ENCODE data around the gene TMEM87A.

The TMEM87A gene

DNA sequence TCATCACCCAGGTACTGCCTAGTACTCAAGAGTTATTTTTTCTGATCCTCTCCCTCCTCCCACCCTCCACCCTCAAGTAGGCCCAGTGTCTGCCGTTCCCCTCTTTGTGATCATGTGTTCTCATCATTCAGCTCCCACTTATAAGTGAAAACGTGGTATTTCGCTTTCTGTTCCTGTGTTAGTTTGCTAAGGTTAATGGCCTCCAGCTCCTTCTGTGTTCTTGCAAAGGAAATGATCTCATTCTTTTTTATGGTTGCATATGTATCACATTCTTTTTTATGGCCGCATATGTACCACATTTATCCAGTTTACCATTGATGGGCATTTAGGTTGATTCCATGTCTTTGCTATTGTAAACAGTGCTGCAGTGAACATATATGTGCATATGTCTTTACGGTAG lies 8.4 kb downstream of the TMEM87A start:
- Histone ChIP-seq H3K4me3 (ENCODE audit: low read depth in 1 of 2, low read length in 2 of 2) (no peak overlapping the region), H4K20me1 (ENCODE audit: insufficient read depth, low read length) (0 out of 2 replicates have a peak, but pooled peaks cover 5% of the 10 kb centered on the region), H3K36me3 (ENCODE audit: insufficient read depth, low read length) (peaks cover 70% of the 10 kb centered on the region), H3K79me2 (ENCODE audit: insufficient read depth, low read length) (peaks cover 20% of the 10 kb centered on the region), H3K9ac (ENCODE audit: low read depth, low read length) (no peak overlapping the region), H3K27me3 (ENCODE audit: insufficient read depth, low read length, poor library complexity) (no peaks in the 10 kb centered on the region), H3K9me3 (ENCODE audit: insufficient read depth, low read length, severe bottlenecking) (no peaks in the 10 kb centered on the region), H3K4me2 (ENCODE audit: insufficient read depth, low read length) (no peak overlapping the region), H2AFZ (ENCODE audit: low read depth, low read length) (no peak overlapping the region), H3K4me1 (ENCODE audit: insufficient read depth, low read length) (peaks cover 2% of the 10 kb centered on the region; the same call in 1 of the 2 replicates), H3K27ac (ENCODE audit: low read length) (no peak overlapping the region)
- ATAC-seq (ENCODE audit: insufficient read depth, low read depth): no peak
- no peak for DNase-seq
- no peak for TF ChIP-seq EZH2 (IDR thresholded peaks at IDR 0.05; ENCODE audit: borderline replicate concordance, low read depth, low read length, severe bottlenecking)
- TF ChIP-seq, protein P1, sequence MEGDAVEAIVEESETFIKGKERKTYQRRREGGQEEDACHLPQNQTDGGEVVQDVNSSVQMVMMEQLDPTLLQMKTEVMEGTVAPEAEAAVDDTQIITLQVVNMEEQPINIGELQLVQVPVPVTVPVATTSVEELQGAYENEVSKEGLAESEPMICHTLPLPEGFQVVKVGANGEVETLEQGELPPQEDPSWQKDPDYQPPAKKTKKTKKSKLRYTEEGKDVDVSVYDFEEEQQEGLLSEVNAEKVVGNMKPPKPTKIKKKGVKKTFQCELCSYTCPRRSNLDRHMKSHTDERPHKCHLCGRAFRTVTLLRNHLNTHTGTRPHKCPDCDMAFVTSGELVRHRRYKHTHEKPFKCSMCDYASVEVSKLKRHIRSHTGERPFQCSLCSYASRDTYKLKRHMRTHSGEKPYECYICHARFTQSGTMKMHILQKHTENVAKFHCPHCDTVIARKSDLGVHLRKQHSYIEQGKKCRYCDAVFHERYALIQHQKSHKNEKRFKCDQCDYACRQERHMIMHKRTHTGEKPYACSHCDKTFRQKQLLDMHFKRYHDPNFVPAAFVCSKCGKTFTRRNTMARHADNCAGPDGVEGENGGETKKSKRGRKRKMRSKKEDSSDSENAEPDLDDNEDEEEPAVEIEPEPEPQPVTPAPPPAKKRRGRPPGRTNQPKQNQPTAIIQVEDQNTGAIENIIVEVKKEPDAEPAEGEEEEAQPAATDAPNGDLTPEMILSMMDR (IDR thresholded peaks at IDR 0.05; ENCODE audit: borderline replicate concordance, extremely low read depth, low read length, poor library complexity, severe bottlenecking): no peak

DNA sequence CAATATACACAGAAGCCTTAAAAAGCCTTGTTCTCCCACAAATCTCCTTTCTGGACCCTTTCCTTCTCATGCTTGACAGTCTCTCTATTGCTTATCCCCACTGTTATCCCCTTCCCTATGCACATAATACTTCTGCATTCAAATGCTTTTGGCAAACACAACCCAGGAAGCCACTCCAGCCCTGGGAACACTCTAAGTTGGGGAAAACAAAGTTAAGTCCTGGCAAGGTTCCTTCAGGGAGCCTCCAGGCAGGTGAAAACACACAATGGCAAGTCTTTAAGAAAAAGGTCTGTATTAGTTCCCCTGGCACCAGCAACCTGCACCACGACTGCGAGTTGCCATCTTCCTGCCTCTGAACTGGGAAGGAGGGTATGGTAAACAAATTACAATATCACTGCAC lies 19.9 kb downstream of the TMEM87A start:
- Histone ChIP-seq H3K36me3 (ENCODE audit: insufficient read depth, low read length) (peaks cover 51% of the 10 kb centered on the region), H3K9me3 (ENCODE audit: insufficient read depth, low read length, severe bottlenecking) (peaks cover 10% of the 10 kb centered on the region), H3K4me3 (ENCODE audit: low read depth in 1 of 2, low read length in 2 of 2) (no peak overlapping the region), H3K27ac (ENCODE audit: low read length) (no peak overlapping the region), H3K79me2 (ENCODE audit: insufficient read depth, low read length) (no peaks in the 10 kb centered on the region), H3K9ac (ENCODE audit: low read depth, low read length) (no peak overlapping the region), H3K4me2 (ENCODE audit: insufficient read depth, low read length) (no peak overlapping the region), H3K4me1 (ENCODE audit: insufficient read depth, low read length) (no peaks in the 10 kb centered on the region), H4K20me1 (ENCODE audit: insufficient read depth, low read length) (no peaks in the 10 kb centered on the region), H3K27me3 (ENCODE audit: insufficient read depth, low read length, poor library complexity) (no peaks in the 10 kb centered on the region), H2AFZ (ENCODE audit: low read depth, low read length) (no peak overlapping the region)
- TF ChIP-seq, protein P1 (IDR thresholded peaks at IDR 0.05; ENCODE audit: borderline replicate concordance, extremely low read depth, low read length, poor library complexity, severe bottlenecking): no peak
- no peak for TF ChIP-seq EZH2 (IDR thresholded peaks at IDR 0.05; ENCODE audit: borderline replicate concordance, low read depth, low read length, severe bottlenecking)
- DNase-seq (no peak), ATAC-seq (ENCODE audit: insufficient read depth, low read depth) (no peak)

DNA sequence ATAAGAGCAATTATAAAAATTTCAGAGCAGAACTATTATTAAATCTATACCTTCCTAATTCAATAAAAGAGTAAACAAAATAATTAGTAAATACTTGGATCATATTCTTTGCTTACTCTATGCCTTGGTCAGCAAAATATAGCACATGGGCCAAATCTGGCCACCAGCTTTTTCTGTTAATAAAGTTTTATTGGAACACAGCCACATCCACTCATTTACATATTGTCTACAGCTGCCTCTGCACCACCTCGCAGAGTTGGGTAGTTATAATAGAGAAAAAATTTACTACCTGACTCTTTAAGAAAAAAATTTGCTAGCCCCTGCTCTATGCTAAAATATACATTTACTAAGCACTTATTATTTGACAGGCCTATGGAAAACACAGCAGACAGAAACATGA lies 32.4 kb downstream of the TMEM87A start:
- DNase-seq (no peak), ATAC-seq (ENCODE audit: insufficient read depth, low read depth) (no peak)
- no peak overlapping the region for H2AFZ ChIP-seq (ENCODE audit: low read depth, low read length)
- no peak overlapping the region for H3K4me3 ChIP-seq (ENCODE audit: low read depth in 1 of 2, low read length in 2 of 2)
- no peaks in the 10 kb centered on the region for H3K9me3 ChIP-seq (ENCODE audit: insufficient read depth, low read length, severe bottlenecking)
- no peaks in the 10 kb centered on the region for H3K27me3 ChIP-seq (ENCODE audit: insufficient read depth, low read length, poor library complexity)
- H3K4me2 ChIP-seq (ENCODE audit: insufficient read depth, low read length): no peak overlapping the region
- 0 out of 2 replicates have a peak, but pooled peaks cover 4% of the 10 kb centered on the region for H3K4me1 ChIP-seq (ENCODE audit: insufficient read depth, low read length)
- no peak overlapping the region for H3K9ac ChIP-seq (ENCODE audit: low read depth, low read length)
- H4K20me1 ChIP-seq (ENCODE audit: insufficient read depth, low read length): no peaks in the 10 kb centered on the region
- H3K79me2 ChIP-seq (ENCODE audit: insufficient read depth, low read length): no peaks in the 10 kb centered on the region
- H3K27ac ChIP-seq (ENCODE audit: low read length): no peak overlapping the region
- peaks cover 43% of the 10 kb centered on the region for H3K36me3 ChIP-seq (ENCODE audit: insufficient read depth, low read length)
- TF ChIP-seq, protein P1 (IDR thresholded peaks at IDR 0.05; ENCODE audit: borderline replicate concordance, extremely low read depth, low read length, poor library complexity, severe bottlenecking): no peak
- no peak for TF ChIP-seq EZH2 (IDR thresholded peaks at IDR 0.05; ENCODE audit: borderline replicate concordance, low read depth, low read length, severe bottlenecking)

Data from DND-41 (cell line).